ENCODE measurements around the gene TRAPPC2L. TPM values are rescaled to one million over a fixed set of nuclear protein-coding genes. Genes with fewer than 3 reads are reported as not detected.

The TRAPPC2L gene
- total RNA-seq, 1 donor, result 57.2 TPM

DNA sequence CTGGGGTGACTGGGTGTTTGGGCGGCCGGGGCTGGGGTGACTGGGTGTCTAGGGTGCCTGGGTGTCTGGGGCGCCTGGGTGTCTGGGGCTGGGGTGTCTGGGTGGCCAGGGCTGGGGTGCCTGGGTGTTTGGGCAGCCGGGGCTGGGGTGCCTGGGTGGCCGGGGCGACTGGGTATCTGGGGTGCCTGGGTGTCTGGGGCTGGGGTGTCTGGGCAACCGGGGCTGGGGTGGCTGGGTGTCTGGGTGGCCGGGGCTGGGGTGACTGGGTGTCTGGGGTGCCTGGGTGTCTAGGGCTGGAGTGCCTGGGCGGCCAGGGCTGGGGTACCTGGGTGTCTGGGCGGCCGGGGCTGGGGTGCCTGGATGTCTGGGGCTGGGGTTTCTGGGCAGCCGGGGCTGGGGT, 31.8 kb upstream of the TRAPPC2L start:
- H3K4me3 ChIP-seq (ENCODE audit: low read depth, low read length), result no peak overlapping the region
- TF ChIP-seq, protein P1, sequence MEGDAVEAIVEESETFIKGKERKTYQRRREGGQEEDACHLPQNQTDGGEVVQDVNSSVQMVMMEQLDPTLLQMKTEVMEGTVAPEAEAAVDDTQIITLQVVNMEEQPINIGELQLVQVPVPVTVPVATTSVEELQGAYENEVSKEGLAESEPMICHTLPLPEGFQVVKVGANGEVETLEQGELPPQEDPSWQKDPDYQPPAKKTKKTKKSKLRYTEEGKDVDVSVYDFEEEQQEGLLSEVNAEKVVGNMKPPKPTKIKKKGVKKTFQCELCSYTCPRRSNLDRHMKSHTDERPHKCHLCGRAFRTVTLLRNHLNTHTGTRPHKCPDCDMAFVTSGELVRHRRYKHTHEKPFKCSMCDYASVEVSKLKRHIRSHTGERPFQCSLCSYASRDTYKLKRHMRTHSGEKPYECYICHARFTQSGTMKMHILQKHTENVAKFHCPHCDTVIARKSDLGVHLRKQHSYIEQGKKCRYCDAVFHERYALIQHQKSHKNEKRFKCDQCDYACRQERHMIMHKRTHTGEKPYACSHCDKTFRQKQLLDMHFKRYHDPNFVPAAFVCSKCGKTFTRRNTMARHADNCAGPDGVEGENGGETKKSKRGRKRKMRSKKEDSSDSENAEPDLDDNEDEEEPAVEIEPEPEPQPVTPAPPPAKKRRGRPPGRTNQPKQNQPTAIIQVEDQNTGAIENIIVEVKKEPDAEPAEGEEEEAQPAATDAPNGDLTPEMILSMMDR (IDR thresholded peaks at IDR 0.05; ENCODE audit: insufficient read depth, low read length), result no peak
- DNase-seq (ENCODE audit: low read depth), result no peak

DNA sequence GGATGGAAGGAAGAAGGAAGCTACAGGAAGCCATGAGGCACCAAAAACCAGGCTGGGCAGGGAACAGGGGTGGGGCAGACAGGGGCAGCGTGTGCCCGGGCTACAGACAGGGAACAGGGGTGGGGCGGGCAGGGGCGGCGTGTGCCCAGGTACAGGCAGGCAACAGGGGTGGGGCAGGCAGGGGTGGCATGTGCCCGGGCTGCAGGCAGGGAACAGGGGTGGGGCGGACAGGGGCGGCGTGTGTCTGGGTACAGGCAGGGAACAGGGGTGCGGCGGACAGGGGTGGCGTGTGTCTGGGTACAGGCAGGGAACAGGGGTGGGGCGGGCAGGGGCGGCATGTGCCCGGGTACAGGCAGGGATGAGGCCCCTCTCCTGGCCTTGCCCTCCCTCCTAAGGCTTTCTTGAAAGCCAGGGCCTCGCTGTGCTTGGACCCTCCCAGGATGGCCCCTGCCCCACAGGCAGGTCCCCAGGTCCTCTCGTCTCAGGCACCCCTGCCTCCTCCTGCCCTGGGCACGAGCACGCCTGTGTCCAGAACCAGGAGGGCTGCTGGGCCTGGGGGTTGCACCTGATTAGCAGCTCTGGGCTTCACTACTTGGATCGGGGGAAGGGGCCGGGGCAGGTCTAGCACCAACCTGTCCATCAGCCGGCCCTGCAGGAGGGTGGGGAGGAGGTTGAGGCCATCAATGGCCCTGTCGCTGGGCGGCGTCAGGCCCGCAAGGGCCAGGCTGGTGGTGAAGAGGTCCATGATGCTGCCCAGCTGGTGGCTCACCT, 30.7 kb upstream of the TRAPPC2L start:
- no peak for DNase-seq (ENCODE audit: low read depth)
- no peak overlapping the region for H3K4me3 ChIP-seq (ENCODE audit: low read depth, low read length)
- TF ChIP-seq, protein P1 (IDR thresholded peaks at IDR 0.05; ENCODE audit: insufficient read depth, low read length), result no peak

GRCh38 chr16:88827727-88828126, 29.2 kb upstream of the TRAPPC2L start:
- H3K4me3 ChIP-seq (ENCODE audit: low read depth, low read length), result no peak overlapping the region
- TF ChIP-seq, protein P1 (IDR thresholded peaks at IDR 0.05; ENCODE audit: insufficient read depth, low read length), result no peak
- DNase-seq (ENCODE audit: low read depth), result no peak

GRCh38 chr16:88828711-88829110, 28.2 kb upstream of the TRAPPC2L start:
- H3K4me3 ChIP-seq (ENCODE audit: low read depth, low read length), result no peak overlapping the region
- TF ChIP-seq, protein P1 (IDR thresholded peaks at IDR 0.05; ENCODE audit: insufficient read depth, low read length), result no peak
- DNase-seq (ENCODE audit: low read depth), result no peak

GRCh38 chr16:88830258-88830657, 26.7 kb upstream of the TRAPPC2L start:
- TF ChIP-seq, protein P1 (IDR thresholded peaks at IDR 0.05; ENCODE audit: insufficient read depth, low read length), result no peak
- no peak for DNase-seq (ENCODE audit: low read depth)

DNA sequence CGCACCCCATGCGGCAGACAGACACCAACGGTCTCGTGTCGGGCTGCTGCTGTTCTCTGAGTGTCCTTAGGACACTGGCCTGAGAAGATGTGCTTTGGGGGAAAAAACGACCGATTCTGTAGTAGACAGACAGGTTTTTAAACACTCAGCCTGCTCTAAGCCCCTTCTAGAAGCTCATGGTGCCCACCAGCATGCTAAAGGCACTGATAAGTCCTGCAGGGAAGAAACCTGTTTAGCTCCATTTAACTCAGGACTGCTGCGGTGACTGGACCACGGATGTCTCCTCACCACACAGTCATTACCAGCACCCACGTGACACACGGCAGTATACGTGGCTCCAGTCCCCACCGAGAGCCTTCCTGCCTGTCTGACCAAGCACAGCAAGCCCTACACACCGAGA, 26.1 kb upstream of the TRAPPC2L start:
- no peak overlapping the region for H3K4me3 ChIP-seq (ENCODE audit: low read depth, low read length)
- TF ChIP-seq, protein P1 (IDR thresholded peaks at IDR 0.05; ENCODE audit: insufficient read depth, low read length), result no peak
- no peak for DNase-seq (ENCODE audit: low read depth)

More at GRCh38 chr16:88830258-88830657, 26.7 kb upstream of the TRAPPC2L start:
- H3K4me3 ChIP-seq (ENCODE audit: low read depth, low read length), result no peak overlapping the region

Measured in fibroblast of the aortic adventitia (primary cell).